22Rv1 (cell line): ENCODE data around the gene UBE2J1.

Experiments
- ZFX ChIP-seq: fragments of 450-650 bp; IDR thresholded peaks from 2 replicates; pipeline ENCODE4 v1.6.1; 2017; ENCODE audit warnings: antibody characterized with exemption, borderline replicate concordance
- TF ChIP-seq, protein P1 (sequence below): fragments of 450-650 bp; IDR thresholded peaks from 2 replicates; pipeline ENCODE4 v1.5.1; 2017; ENCODE audit warnings: mild to moderate bottlenecking

DNA sequence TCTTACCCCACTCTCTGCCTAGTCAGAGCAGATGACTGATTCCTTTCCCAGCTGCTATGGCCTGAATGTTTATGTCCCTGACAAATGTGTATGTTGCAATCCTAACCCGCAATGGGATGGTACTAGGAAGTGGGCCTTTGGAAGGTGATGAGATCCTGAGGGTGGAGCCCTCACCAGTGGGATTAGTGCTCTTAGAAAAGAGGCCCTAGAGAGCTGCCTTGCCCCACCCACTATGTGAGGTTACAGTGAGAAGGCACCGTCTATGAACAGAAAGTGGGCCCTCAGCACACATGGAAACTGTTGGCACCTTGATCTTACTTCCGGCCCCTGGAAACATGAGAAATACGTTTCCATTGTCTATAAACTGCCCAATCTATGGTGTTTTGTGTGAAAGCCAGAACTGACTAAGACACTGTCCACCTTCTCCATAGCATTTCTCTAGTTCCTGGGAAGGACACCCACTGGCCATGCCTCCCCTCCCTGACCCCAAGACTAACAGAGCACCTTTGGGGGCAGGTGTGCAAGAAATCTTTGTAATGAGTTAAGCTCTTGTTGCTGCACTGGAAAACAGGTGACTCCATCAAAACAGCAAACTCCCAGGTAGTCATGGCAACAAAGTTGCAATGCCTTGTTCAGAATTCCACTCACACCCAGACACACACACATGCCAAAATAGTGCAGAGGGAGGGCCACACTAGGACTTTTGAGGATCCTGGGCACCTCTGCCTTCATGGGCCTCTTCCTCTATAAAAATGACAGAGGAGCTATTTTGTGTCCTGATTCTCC is 53.6 kb downstream of the UBE2J1 start:
- TF ChIP-seq, protein P1, sequence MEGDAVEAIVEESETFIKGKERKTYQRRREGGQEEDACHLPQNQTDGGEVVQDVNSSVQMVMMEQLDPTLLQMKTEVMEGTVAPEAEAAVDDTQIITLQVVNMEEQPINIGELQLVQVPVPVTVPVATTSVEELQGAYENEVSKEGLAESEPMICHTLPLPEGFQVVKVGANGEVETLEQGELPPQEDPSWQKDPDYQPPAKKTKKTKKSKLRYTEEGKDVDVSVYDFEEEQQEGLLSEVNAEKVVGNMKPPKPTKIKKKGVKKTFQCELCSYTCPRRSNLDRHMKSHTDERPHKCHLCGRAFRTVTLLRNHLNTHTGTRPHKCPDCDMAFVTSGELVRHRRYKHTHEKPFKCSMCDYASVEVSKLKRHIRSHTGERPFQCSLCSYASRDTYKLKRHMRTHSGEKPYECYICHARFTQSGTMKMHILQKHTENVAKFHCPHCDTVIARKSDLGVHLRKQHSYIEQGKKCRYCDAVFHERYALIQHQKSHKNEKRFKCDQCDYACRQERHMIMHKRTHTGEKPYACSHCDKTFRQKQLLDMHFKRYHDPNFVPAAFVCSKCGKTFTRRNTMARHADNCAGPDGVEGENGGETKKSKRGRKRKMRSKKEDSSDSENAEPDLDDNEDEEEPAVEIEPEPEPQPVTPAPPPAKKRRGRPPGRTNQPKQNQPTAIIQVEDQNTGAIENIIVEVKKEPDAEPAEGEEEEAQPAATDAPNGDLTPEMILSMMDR, result no peak
- TF ChIP-seq ZFX, result no peak
